Activated CD4-positive, alpha-beta T cell treated with anti-CD3 and anti-CD28 coated beads, Interleukin-2, amount 10 ng/mL, durations not matched to agents 24 days and 14 days (primary cell): Measurements from ENCODE around the gene ADSS1. TPM values are rescaled to one million over a fixed set of nuclear protein-coding genes. Genes with fewer than 3 reads are reported as not detected.

Experiments used
- DNase-seq: peaks from one replicate; pipeline ENCODE4 v3.0.0; 2022
- H3K27ac Mint-ChIP-seq: one replicate; pipeline ENCODE4 v1.8.0; 2022; ENCODE audit warnings: mild to moderate bottlenecking, mixed read lengths
- H3K27me3 Mint-ChIP-seq: one replicate; pipeline ENCODE4 v1.8.0; 2022; ENCODE audit warnings: mixed read lengths
- H3K36me3 Mint-ChIP-seq: one replicate; pipeline ENCODE4 v1.8.0; 2022; ENCODE audit warnings: low read depth, mild to moderate bottlenecking, mixed read lengths
- H3K4me1 Mint-ChIP-seq: one replicate; pipeline ENCODE4 v1.8.0; 2021; ENCODE audit warnings: mixed read lengths
- H3K4me3 Mint-ChIP-seq: one replicate; pipeline ENCODE4 v1.8.0; 2022; ENCODE audit warnings: mild to moderate bottlenecking, moderate library complexity, mixed read lengths
- H3K9me3 Mint-ChIP-seq: one replicate; pipeline ENCODE4 v1.8.0; 2021; ENCODE audit warnings: mixed read lengths
- intact Hi-C: fragments of 100-400 bp; cut with micrococcal nuclease; formaldehyde crosslinking; loops from one replicate; pipeline ENCODE4 v1.15.1; 2023
- total RNA-seq: library from RNA; stranded (reverse); gene quantifications from 2 replicates; pipeline ENCODE4 v1.2.3, GENCODE V29; 2022

ADSS1 gene
- total RNA-seq, 1 donor from 2014 or later = 0.96 TPM

DNA sequence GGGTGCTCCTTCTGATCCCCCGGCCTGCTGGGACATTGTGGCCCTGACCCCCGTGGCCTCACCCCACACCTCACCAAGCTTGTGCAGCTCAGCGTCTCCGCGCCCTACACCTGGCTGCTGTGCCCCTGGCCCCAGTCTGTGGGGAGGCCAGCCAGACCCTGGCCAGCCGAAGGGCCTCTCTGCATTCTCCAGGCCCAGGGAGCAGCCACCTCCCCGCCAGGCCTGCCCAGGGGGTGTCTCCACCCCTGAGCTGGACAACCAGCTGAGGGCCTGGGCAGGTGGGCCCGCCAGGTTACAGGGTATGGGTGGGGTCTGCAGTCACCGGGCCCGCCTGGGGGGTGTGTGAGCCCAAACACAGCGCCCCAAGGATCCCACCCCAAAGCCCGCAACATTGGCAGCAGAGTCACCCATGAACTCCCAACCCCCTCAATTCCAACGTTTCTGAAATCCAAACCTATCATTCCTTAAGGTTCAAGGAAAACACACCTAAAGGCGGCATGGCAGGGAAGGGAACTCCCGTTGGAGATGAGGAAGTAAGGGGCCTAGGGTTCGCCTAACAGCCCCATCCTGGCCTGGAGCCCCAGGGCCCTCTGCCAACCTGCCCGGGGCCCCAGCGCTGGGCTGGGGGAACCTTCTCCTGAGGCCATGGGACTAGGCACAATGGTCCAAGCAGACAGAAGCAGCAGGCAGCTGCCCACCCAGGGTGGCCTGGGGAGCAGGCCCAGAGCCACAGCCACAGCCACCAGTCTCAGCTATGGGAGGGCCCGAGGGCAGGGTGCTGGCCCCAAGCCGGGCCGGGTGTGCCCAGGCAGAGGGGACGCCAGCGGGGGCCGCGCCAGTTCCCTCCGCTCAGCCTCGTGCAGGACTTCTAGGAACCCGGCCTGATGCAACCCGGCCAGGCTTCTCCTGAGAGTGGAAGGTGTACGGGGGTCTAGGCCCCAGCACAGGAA, 63.0 kb downstream of the ADSS1 start:
- DNase-seq = no peak
- no peaks in the 10 kb centered on the region for H3K9me3 Mint-ChIP-seq
- H3K36me3 Mint-ChIP-seq = peaks cover 18% of the 10 kb centered on the region
- intact Hi-C loops = no loop called here
- H3K4me3 Mint-ChIP-seq = no peak overlapping the region
- H3K4me1 Mint-ChIP-seq = peaks cover 5% of the 10 kb centered on the region
- H3K27me3 Mint-ChIP-seq = no peaks in the 10 kb centered on the region
- no peak overlapping the region for H3K27ac Mint-ChIP-seq

DNA sequence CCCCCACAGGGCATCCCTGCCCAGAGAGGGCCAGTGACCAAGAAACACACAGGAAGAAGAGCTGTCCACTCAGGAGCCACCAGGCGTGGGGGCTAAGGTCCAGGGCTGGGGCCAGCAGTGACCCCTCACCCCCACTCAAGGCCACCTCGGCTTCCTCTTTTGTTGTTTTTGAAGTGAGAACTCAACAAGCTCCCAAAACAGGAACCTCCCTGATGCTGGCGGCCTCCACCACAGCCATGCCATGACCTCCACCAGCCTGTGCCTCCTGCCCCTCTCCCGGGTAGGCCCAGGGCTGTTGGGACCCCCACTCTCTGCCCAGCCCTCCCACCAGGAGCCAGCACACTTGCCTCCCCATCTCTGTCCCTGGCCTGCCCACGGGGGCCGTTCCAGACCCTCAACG, 63.7 kb downstream of the ADSS1 start:
- Mint-ChIP-seq H3K27ac (no peak overlapping the region), H3K9me3 (no peaks in the 10 kb centered on the region), H3K4me3 (no peak overlapping the region), H3K36me3 (peaks cover 18% of the 10 kb centered on the region), H3K4me1 (peaks cover 8% of the 10 kb centered on the region), H3K27me3 (no peaks in the 10 kb centered on the region)
- no peak for DNase-seq
- intact Hi-C loops = no loop called here

DNA sequence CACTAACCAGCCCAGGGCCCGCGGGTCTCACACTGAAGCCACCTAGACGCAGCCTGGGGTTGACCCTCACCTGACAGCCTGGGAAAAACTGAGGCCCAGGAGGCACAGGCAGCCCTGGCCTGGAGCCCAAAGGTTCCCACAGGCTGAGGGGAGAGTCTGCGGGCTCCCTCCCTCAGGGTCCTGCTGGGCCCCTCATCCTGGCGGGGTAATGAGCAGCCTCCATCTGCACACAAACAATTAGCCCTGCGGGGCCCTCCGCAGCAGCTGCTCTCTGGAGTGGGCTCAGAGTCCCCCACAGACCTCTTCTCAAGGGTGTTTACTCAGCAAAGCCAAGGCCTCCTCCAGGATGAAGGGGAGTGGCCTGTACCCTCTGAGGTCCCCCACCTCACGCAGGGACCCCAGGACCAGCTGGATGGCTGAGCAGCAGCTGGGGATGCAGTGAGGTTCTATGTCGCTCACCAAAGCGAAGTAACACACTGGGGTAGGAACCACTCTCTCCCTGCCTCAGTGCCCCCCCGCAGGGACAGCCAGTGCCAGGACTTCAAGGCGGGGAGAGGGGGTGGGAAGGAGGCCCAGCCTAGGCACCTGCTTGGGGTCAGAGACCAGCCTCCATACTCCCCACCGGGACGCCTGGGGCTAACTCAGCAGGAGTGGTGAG, 64.3 kb downstream of the ADSS1 start:
- intact Hi-C loops = no loop called here
- Mint-ChIP-seq H3K9me3 (no peaks in the 10 kb centered on the region), H3K36me3 (peaks cover 19% of the 10 kb centered on the region), H3K27me3 (no peaks in the 10 kb centered on the region), H3K4me1 (peaks cover 12% of the 10 kb centered on the region), H3K4me3 (no peak overlapping the region), H3K27ac (no peak overlapping the region)
- DNase-seq = no peak

DNA sequence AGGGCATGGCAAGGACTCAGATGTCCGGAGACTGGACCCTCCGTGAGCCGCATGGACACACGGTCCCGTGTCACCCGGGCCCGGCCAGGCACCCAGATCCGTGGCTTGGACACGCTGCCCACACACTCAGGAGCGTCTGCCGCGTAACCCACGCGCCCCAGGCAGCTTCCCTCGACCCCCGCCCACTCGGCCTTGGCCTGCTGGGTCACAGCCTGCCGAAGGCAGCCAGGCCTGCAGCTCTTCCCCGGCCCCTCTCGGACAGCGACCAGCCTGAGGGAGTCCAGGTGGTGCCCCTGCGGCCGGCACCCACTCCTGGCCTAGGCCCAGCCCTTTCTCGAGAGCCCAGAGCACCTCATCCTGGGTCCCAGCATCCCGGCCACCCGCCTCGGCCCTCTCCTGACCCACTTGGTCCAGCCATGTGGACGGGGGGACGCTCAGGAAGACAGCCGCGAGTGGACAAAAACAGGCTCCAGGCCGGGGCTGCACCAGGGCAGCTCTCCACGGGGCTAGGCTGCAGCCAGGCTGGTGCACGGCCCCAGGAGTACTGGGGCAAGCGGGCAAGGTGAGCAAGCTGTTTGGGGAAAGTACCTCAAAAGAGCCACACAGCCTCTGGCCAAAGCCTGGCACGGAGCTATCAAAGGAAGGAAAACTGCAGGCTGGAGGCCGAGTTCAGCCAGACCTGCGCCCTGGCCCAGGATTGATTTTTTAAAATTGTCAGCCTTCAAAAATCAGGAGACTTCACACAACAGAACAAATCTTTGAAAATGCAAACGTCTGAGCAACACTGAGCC, 65.0 kb downstream of the ADSS1 start:
- peaks cover 20% of the 10 kb centered on the region for H3K4me1 Mint-ChIP-seq
- intact Hi-C loops = no loop called here
- H3K27me3 Mint-ChIP-seq = no peaks in the 10 kb centered on the region
- no peak for DNase-seq
- peaks cover 23% of the 10 kb centered on the region for H3K36me3 Mint-ChIP-seq
- H3K27ac Mint-ChIP-seq = no peak overlapping the region
- no peak overlapping the region for H3K4me3 Mint-ChIP-seq
- H3K9me3 Mint-ChIP-seq = no peaks in the 10 kb centered on the region

GRCh38 chr14:104789752-104790743, 66.0 kb downstream of the ADSS1 start:
- no peak overlapping the region for H3K27ac Mint-ChIP-seq
- H3K4me1 Mint-ChIP-seq = peaks cover 24% of the 10 kb centered on the region
- H3K4me3 Mint-ChIP-seq = no peak overlapping the region
- H3K27me3 Mint-ChIP-seq = no peaks in the 10 kb centered on the region
- H3K9me3 Mint-ChIP-seq = no peaks in the 10 kb centered on the region
- no peak for DNase-seq
- intact Hi-C loops = no loop called here
- H3K36me3 Mint-ChIP-seq = peaks cover 23% of the 10 kb centered on the region

- DNase-seq = no peak
- intact Hi-C loops = no loop called here
- Mint-ChIP-seq H3K4me1 (peaks cover 28% of the 10 kb centered on the region), H3K27me3 (no peaks in the 10 kb centered on the region), H3K4me3 (no peak overlapping the region), H3K9me3 (no peaks in the 10 kb centered on the region), H3K27ac (no peak overlapping the region), H3K36me3 (peaks cover 23% of the 10 kb centered on the region)
These were observed 67.4 kb downstream of the ADSS1 start for GRCh38 chr14:104791425-104791824.

GRCh38 chr14:104792101-104792884, 68.3 kb downstream of the ADSS1 start:
- Mint-ChIP-seq H3K36me3 (peaks cover 23% of the 10 kb centered on the region), H3K4me1 (peaks cover 28% of the 10 kb centered on the region)
- intact Hi-C loops = no loop called here

DNA sequence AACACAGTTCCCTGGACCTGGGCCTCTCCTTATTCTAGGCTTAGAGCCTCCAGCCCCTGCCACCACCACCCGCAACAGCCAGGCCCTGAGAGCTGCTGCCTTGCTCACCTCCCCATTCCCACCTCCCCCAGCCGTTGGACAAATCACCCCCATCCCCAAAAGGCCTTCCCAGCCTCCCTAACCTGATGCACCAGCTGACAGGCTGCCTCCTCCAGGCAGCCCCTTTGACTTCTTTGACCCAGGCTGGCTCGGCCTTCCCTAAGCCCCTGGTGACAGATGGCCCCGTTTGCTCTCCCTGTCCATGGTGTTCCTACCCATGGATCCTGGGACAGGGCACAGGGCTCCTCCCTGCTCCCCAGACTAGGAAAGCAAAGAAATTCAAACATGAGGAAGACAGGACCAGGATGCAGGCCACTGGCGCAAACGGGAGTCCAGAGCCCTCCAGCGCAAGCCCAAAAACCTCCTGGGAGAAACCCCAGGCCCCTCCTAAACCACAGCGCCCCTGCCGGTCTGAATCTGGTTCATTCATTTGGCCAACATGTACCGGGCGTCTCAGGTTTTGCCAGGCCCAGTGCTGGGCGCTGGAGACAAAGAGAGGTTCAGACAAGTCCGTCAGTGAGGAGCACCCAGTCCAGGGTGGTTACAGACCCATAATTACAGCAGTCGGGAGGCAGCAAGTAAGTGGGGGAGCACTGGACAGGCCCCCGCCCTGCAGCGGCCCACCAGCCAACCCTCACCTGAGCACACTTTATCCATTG, 69.1 kb downstream of the ADSS1 start:
- peaks cover 28% of the 10 kb centered on the region for H3K4me1 Mint-ChIP-seq
- H3K27me3 Mint-ChIP-seq = no peaks in the 10 kb centered on the region
- no peaks in the 10 kb centered on the region for H3K9me3 Mint-ChIP-seq
- H3K27ac Mint-ChIP-seq = peak overlapping the region; percentile 60
- intact Hi-C loops = no loop called here
- no peak for DNase-seq
- peak overlapping the region; percentile 88 for H3K4me3 Mint-ChIP-seq
- H3K36me3 Mint-ChIP-seq = peaks cover 23% of the 10 kb centered on the region

More at GRCh38 chr14:104792101-104792884, 68.3 kb downstream of the ADSS1 start:
- H3K27me3 Mint-ChIP-seq = no peaks in the 10 kb centered on the region
- H3K4me3 Mint-ChIP-seq = no peak overlapping the region
- H3K27ac Mint-ChIP-seq = no peak overlapping the region
- DNase-seq = no peak
- no peaks in the 10 kb centered on the region for H3K9me3 Mint-ChIP-seq

DNA sequence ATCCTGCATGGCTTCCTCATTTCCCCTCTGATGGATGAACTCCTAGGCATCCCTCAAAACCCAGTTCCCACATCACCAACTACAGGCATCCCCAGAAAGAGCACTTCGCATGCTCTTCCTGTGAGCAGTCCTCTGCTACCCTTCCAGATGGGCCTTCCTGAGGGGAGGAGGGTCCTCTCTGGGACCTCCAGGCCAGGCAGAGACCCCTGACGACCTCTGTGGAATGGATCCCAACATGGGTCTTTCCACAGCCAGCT, 69.6 kb downstream of the ADSS1 start:
- intact Hi-C loops = no loop called here
- Mint-ChIP-seq H3K4me1 (peaks cover 28% of the 10 kb centered on the region), H3K36me3 (peaks cover 23% of the 10 kb centered on the region), H3K4me3 (peak overlapping the region; percentile 88), H3K27me3 (no peaks in the 10 kb centered on the region), H3K9me3 (no peaks in the 10 kb centered on the region), H3K27ac (no peak overlapping the region)
- DNase-seq = no peak

- Mint-ChIP-seq H3K4me1 (peaks cover 28% of the 10 kb centered on the region), H3K27ac (peak overlapping the region; percentile 70), H3K9me3 (no peaks in the 10 kb centered on the region), H3K27me3 (no peaks in the 10 kb centered on the region), H3K36me3 (peaks cover 23% of the 10 kb centered on the region), H3K4me3 (peak overlapping the region; percentile 88)
- intact Hi-C loops = no loop called here
- DNase-seq = peak; percentile 82
These were observed 70.1 kb downstream of the ADSS1 start for GRCh38 chr14:104794099-104794498.

GRCh38 chr14:104794631-104794992, 70.6 kb downstream of the ADSS1 start:
- intact Hi-C loops = no loop called here
- Mint-ChIP-seq H3K36me3 (peaks cover 21% of the 10 kb centered on the region), H3K27me3 (peaks cover 1% of the 10 kb centered on the region), H3K9me3 (no peaks in the 10 kb centered on the region), H3K4me1 (peaks cover 33% of the 10 kb centered on the region), H3K27ac (peak overlapping the region; percentile 70), H3K4me3 (peak overlapping the region; percentile 88)
- peak; percentile 78 for DNase-seq
